Measurements from ENCODE around the gene OLFM2.
"Not testable (repeated sequence)": the region's sequence is repeated elsewhere in the genome, so short reads cannot be mapped to it uniquely, and the experiment has no call there.

OLFM2 gene

GRCh38 chr19:9936326-9937000, at the start of gene OLFM2:
Gene OLFM2 (minus strand): TSS chr19:9936515. CDS start chr19:9936366, 149 bp downstream.
- DNase-seq, result peak; percentile 31
- no peak for ATAC-seq

GRCh38 chr19:9981406-9982260, 45.3 kb upstream of the OLFM2 start:
- ATAC-seq, result no peak
- no peak for DNase-seq

- no peak for ATAC-seq
- DNase-seq, result no peak
These were observed 35.8 kb upstream of the OLFM2 start for GRCh38 chr19:9972103-9972502.

- ATAC-seq, result no peak
- no peak for DNase-seq
These were observed 35.0 kb upstream of the OLFM2 start for GRCh38 chr19:9971166-9971897.

- ATAC-seq, result no peak
- no peak for DNase-seq
These were observed 34.2 kb upstream of the OLFM2 start for GRCh38 chr19:9970481-9970880.

GRCh38 chr19:9969688-9969975, 33.3 kb upstream of the OLFM2 start:
- ATAC-seq, result no peak
- no peak for DNase-seq

GRCh38 chr19:9968820-9969687, 32.7 kb upstream of the OLFM2 start:
- DNase-seq, result no peak
- no peak for ATAC-seq

GRCh38 chr19:9967326-9967725, 31.0 kb upstream of the OLFM2 start:
- ATAC-seq (no peak), DNase-seq (no peak)

- DNase-seq (no peak), ATAC-seq (no peak)
These were observed 30.1 kb upstream of the OLFM2 start for GRCh38 chr19:9966448-9966847.

GRCh38 chr19:9966024-9966423, 29.7 kb upstream of the OLFM2 start:
- DNase-seq, result no peak
- no peak for ATAC-seq

- ATAC-seq (no peak), DNase-seq (no peak)
These were observed 26.4 kb upstream of the OLFM2 start for GRCh38 chr19:9962623-9963290.

GRCh38 chr19:9961103-9961502, 24.8 kb upstream of the OLFM2 start:
- ATAC-seq (no peak), DNase-seq (no peak)

- ATAC-seq (no peak), DNase-seq (no peak)
These were observed 22.1 kb upstream of the OLFM2 start for GRCh38 chr19:9958379-9958821.

GRCh38 chr19:9956956-9957355, 20.6 kb upstream of the OLFM2 start:
- DNase-seq (no peak), ATAC-seq (no peak)

- no peak for ATAC-seq
- no peak for DNase-seq
These were observed 17.7 kb upstream of the OLFM2 start for GRCh38 chr19:9953802-9954542.

GRCh38 chr19:9952276-9952675, 16.0 kb upstream of the OLFM2 start:
- no peak for ATAC-seq
- DNase-seq, result no peak

GRCh38 chr19:9947441-9947840, 11.1 kb upstream of the OLFM2 start:
- ATAC-seq, result no peak

GRCh38 chr19:9946528-9947125, 10.3 kb upstream of the OLFM2 start:
- ATAC-seq, DNase-seq: not testable (repeated sequence)

More at GRCh38 chr19:9947441-9947840, 11.1 kb upstream of the OLFM2 start:
- no peak for DNase-seq

GRCh38 chr19:9945319-9945966, 9.1 kb upstream of the OLFM2 start:
- no peak for ATAC-seq
- DNase-seq, result no peak

GRCh38 chr19:9943744-9944143, 7.4 kb upstream of the OLFM2 start:
- DNase-seq (no peak), ATAC-seq (no peak)
